ENCODE data around the gene BAZ2B. TPM values are rescaled to one million over a fixed set of nuclear protein-coding genes. Genes with fewer than 3 reads are reported as not detected.
A peak's percentile ranks its signal among the peaks of the same experiment; 100 is the strongest.
"Not testable (repeated sequence)": the region's sequence is repeated elsewhere in the genome, so short reads cannot be mapped to it uniquely, and the experiment has no call there.

BAZ2B gene
- total RNA-seq, 2 donors from 2014 or later, result 53.1 to 64.1 TPM

- Mint-ChIP-seq H3K27ac (no peak overlapping the region), H3K36me3 (ENCODE audit: low read depth) (no peaks in the 10 kb centered on the region), H3K4me3 (no peak overlapping the region), H3K27me3 (ENCODE audit: insufficient read depth) (no peaks in the 10 kb centered on the region), H3K4me1 (peaks cover 19% of the 10 kb centered on the region), H3K9me3 (peaks cover 7% of the 10 kb centered on the region)
- Histone ChIP-seq H3K9me3 (ENCODE audit: control insufficient read depth, low read length) (peaks cover 5% of the 10 kb centered on the region), H3K27me3 (ENCODE audit: control insufficient read depth, insufficient read depth, low read length, poor library complexity, severe bottlenecking) (no peaks in the 10 kb centered on the region), H3K4me1 (ENCODE audit: control insufficient read depth, insufficient read depth, low read length) (no peaks in the 10 kb centered on the region), H3K36me3 (ENCODE audit: control insufficient read depth, insufficient read depth, low read length) (no peaks in the 10 kb centered on the region), H3K9ac (ENCODE audit: extremely low read depth, low read length, poor library complexity, severe bottlenecking) (no peak overlapping the region), H3K4me3 (ENCODE audit: low read length) (no peak overlapping the region), H3K27ac (ENCODE audit: low read depth, low read length) (no peak overlapping the region)
- WGBS, 2 experiments (ENCODE audit: insufficient coverage in 1 of 2, insufficient read length in 1 of 2), result 97 to 100% methylated on average over 1 to 3 of the region's 3 CpGs
- no peak for DNase-seq
- TF ChIP-seq CTCF (conservative IDR thresholded peaks at IDR 0.05), result peak; percentile 43
Observed at GRCh38 chr2:159637240-159637639, 20.9 kb upstream of the BAZ2B start.

- Mint-ChIP-seq H3K9me3 (peaks cover 2% of the 10 kb centered on the region), H3K27ac (no peak overlapping the region), H3K4me1 (peaks cover 19% of the 10 kb centered on the region), H3K4me3 (no peak overlapping the region), H3K27me3 (ENCODE audit: insufficient read depth) (no peaks in the 10 kb centered on the region), H3K36me3 (ENCODE audit: low read depth) (peaks cover under 1% of the 10 kb centered on the region)
- H3K27me3 ChIP-seq (ENCODE audit: control insufficient read depth, insufficient read depth, low read length, poor library complexity, severe bottlenecking), result no peaks in the 10 kb centered on the region
- no peak overlapping the region for H3K9ac ChIP-seq (ENCODE audit: extremely low read depth, low read length, poor library complexity, severe bottlenecking)
- no peaks in the 10 kb centered on the region for H3K36me3 ChIP-seq (ENCODE audit: control insufficient read depth, insufficient read depth, low read length)
- DNase-seq, result no peak
- no peak overlapping the region for H3K4me3 ChIP-seq (ENCODE audit: low read length)
- 67% methylated on average over 4 of the region's 4 CpGs; no CpG with 5 or more reads in 1 of the 2 experiments for WGBS, 2 experiments (ENCODE audit: insufficient coverage in 1 of 2, insufficient read length in 1 of 2)
- no peak overlapping the region for H3K27ac ChIP-seq (ENCODE audit: low read depth, low read length)
- no peaks in the 10 kb centered on the region for H3K4me1 ChIP-seq (ENCODE audit: control insufficient read depth, insufficient read depth, low read length)
- no peak for TF ChIP-seq CTCF (conservative IDR thresholded peaks at IDR 0.05)
- peaks cover 5% of the 10 kb centered on the region for H3K9me3 ChIP-seq (ENCODE audit: control insufficient read depth, low read length)
Observed at GRCh38 chr2:159635006-159635789, 18.9 kb upstream of the BAZ2B start.

GRCh38 chr2:159633219-159633618 lies 16.9 kb upstream of the BAZ2B start:
- H3K4me3 ChIP-seq (ENCODE audit: low read length), result no peak overlapping the region
- Mint-ChIP-seq H3K9me3 (peaks cover 8% of the 10 kb centered on the region), H3K4me1 (peaks cover 14% of the 10 kb centered on the region), H3K27ac (no peak overlapping the region), H3K4me3 (no peak overlapping the region), H3K36me3 (ENCODE audit: low read depth) (peaks cover 8% of the 10 kb centered on the region), H3K27me3 (ENCODE audit: insufficient read depth) (no peaks in the 10 kb centered on the region)
- no peak for TF ChIP-seq CTCF (conservative IDR thresholded peaks at IDR 0.05)
- H3K4me1 ChIP-seq (ENCODE audit: control insufficient read depth, insufficient read depth, low read length), result no peaks in the 10 kb centered on the region
- H3K9ac ChIP-seq (ENCODE audit: extremely low read depth, low read length, poor library complexity, severe bottlenecking), result no peak overlapping the region
- no peak for DNase-seq
- no peaks in the 10 kb centered on the region for H3K36me3 ChIP-seq (ENCODE audit: control insufficient read depth, insufficient read depth, low read length)
- no peak overlapping the region for H3K27ac ChIP-seq (ENCODE audit: low read depth, low read length)
- 95 to 100% methylated on average over 1 to 2 of the region's 2 CpGs for WGBS, 2 experiments (ENCODE audit: insufficient coverage in 1 of 2, insufficient read length in 1 of 2)
- H3K9me3 ChIP-seq (ENCODE audit: control insufficient read depth, low read length), result no peaks in the 10 kb centered on the region
- no peaks in the 10 kb centered on the region for H3K27me3 ChIP-seq (ENCODE audit: control insufficient read depth, insufficient read depth, low read length, poor library complexity, severe bottlenecking)

GRCh38 chr2:159625628-159626027 lies 9.3 kb upstream of the BAZ2B start:
- peaks cover 16% of the 10 kb centered on the region for H3K9me3 ChIP-seq (ENCODE audit: control insufficient read depth, low read length)
- H3K9me3 Mint-ChIP-seq, result peaks cover 21% of the 10 kb centered on the region
- peaks cover 11% of the 10 kb centered on the region for H3K36me3 Mint-ChIP-seq (ENCODE audit: low read depth)
- not testable (repeated sequence) for H3K4me1 ChIP-seq (ENCODE audit: control insufficient read depth, insufficient read depth, low read length); H3K4me3 ChIP-seq (ENCODE audit: low read length); H3K4me1 Mint-ChIP-seq; H3K27ac Mint-ChIP-seq; H3K27ac ChIP-seq (ENCODE audit: low read depth, low read length); H3K27me3 Mint-ChIP-seq (ENCODE audit: insufficient read depth); H3K27me3 ChIP-seq (ENCODE audit: control insufficient read depth, insufficient read depth, low read length, poor library complexity, severe bottlenecking); H3K9ac ChIP-seq (ENCODE audit: extremely low read depth, low read length, poor library complexity, severe bottlenecking); DNase-seq; H3K36me3 ChIP-seq (ENCODE audit: control insufficient read depth, insufficient read depth, low read length); H3K4me3 Mint-ChIP-seq
- 92 to 94% methylated on average over 2 of the region's 2 CpGs for WGBS, 2 experiments (ENCODE audit: insufficient coverage in 1 of 2, insufficient read length in 1 of 2)
